Heart right ventricle (tissue), 16 donors: ENCODE data around the gene SLC39A11. TPM values are rescaled to one million over a fixed set of nuclear protein-coding genes. Genes with fewer than 3 reads are reported as not detected.

Source experiments
- ATAC-seq, 8 donors: fragments of 200-7000 bp; cut with Tn5 transposase; one replicate each; pipeline ENCODE4 v1.9.1; 2020; ENCODE audit warnings: mild to moderate bottlenecking in 8 of 8, moderate library complexity in 8 of 8, moderate number of reproducible peaks in 1 of 8
- DNase-seq, 2 donors: peaks; one replicate each; pipeline ENCODE4 v3.0.0-alpha.2; 2020
- H3K27ac ChIP-seq, 10 donors: fragments of 200-600 bp; sonication (generic) in 2 of 10; one replicate each; pipeline versions ENCODE4 v1.5.0 to v1.8.0; 2020 to 2022; ENCODE audit warnings: mild to moderate bottlenecking in 3 of 10
- H3K27me3 ChIP-seq, 7 donors: fragments of 200-600 bp; one replicate each; pipeline ENCODE4 v1.8.0; 2021 to 2022; ENCODE audit warnings: mild to moderate bottlenecking in 2 of 7
- H3K36me3 ChIP-seq, 9 donors: fragments of 200-600 bp; sonication (generic) in 1 of 9; one replicate each; pipeline versions ENCODE4 v1.5.0 to v1.8.0; 2020 to 2022; ENCODE audit warnings: mild to moderate bottlenecking in 2 of 9
- H3K4me1 ChIP-seq, 9 donors: fragments of 200-600 bp; sonication (generic) in 1 of 9; one replicate each; pipeline versions ENCODE4 v1.5.0 to v1.8.0; 2020 to 2022; ENCODE audit warnings: mild to moderate bottlenecking in 4 of 9
- H3K4me3 ChIP-seq, 10 donors: fragments of 200-600 bp; sonication (generic) in 2 of 10; one replicate each; pipeline versions ENCODE4 v1.5.0 to v1.8.0; 2020 to 2022; ENCODE audit warnings: mild to moderate bottlenecking in 7 of 10, moderate library complexity in 2 of 10
- H3K9me3 ChIP-seq, 11 donors: fragments of 200-600 bp in 10 of 11; sonication (generic) in 2 of 11; one replicate each; pipeline versions ENCODE4 v1.5.0 to v1.8.0; 2013 to 2022; ENCODE audit warnings: mild to moderate bottlenecking in 2 of 11, control low read depth in 1 of 11, moderate library complexity in 1 of 11
- CTCF ChIP-seq, 9 donors: fragments of 200-600 bp; sonication (generic) in 2 of 9; IDR thresholded peaks; one replicate each; pipeline versions ENCODE4 v1.5.0 to v1.8.0; 2021 to 2022; ENCODE audit warnings: antibody characterized with exemption in 9 of 9, mild to moderate bottlenecking in 5 of 9, moderate library complexity in 1 of 9
- WGBS, 2 donors: extraction: QIAGEN DNeasy Blood & Tissue Kit; methylation state at CpG; one replicate each; pipeline ENCODE4 v1.1.7; 2013; ENCODE audit warnings: inconsistent platforms in 1 of 2; 5-methylcytosine and 5-hydroxymethylcytosine counted together
- intact Hi-C, 10 donors: fragments of 100-400 bp; cut with DNase I; formaldehyde crosslinking; loops; one replicate each; pipeline versions ENCODE4 v1.11.1 to v1.14.2; 2022
- polyA plus RNA-seq, 2 donors: library from polyadenylated mRNA; stranded (reverse); fragments of 200-250 nt; gene quantifications; one replicate each; pipeline ENCODE4 v1.2.3, GENCODE V29; 2013
- total RNA-seq, 10 donors: library from RNA; stranded (reverse); fragmentation: NEBNext Ultra II Directional in 3 of 10; extraction: Animal tissue kit (Norgen Biotek cat#: 25700) in 3 of 10; gene quantifications; one replicate each; pipeline versions ENCODE4 v1.2.1 to v1.2.4, GENCODE V29; 2021 to 2023
- donor health status: Arrhythmogenic right ventricular cardiomyopathy.
- donor health status: ischemic (EF 13 %, LVEDD 7.1; RV severe dilation, severe dysfunction).
- donor health status: healthy with polysubstance abuse.
- donor health status: DM: no; HTN: yes; CAD: no.
- donor health status: DM: no; HTN: no; CAD: no.
- donor health status: ischemic (EF 25% LVEDD 6.9; RV normal size, moderate dysfunction).
- donor health status: ischemic (EF 25% LVEDD 5.7; RV mildly dilated, moderate dysfunction).
- donor health status: healthy.
- donor health status: DM: yes; HTN: yes; CAD: no.
- donor health status: Ischemic cardiomyopathy.
- donor health status: ischemic (EF 35%, LVEDD 5.7; RV mildly dilated, moderate dysfunction).
- donor health status: nonischemic (EF 11% LVEDD 7.7; RV severe dilation, severe dysfunction).
- donor health status: DM: yes; HTN: yes; CAD: no.
- donor health status: PGD.
- donor health status: ischemic (EF 29% LVEDD 5.4; RV normal size, mild dysfunction).
- donor health status: nonischemic (EF 23%, LVEDD 6.1; RV moderate dilation, normal function).

The SLC39A11 gene
- total and polyA plus RNA-seq, 12 donors, result 2.4 to 11.3 (median 6.4) TPM

- WGBS, 2 donors, result 93 to 95% methylated on average over 4 of the region's 4 CpGs
- no peak overlapping the region for H3K4me3 ChIP-seq
- intact Hi-C loops, result no loop called here
- TF ChIP-seq CTCF (IDR thresholded peaks at IDR 0.05), result no peak
- ATAC-seq (no peak), DNase-seq (no peak)
- H3K36me3 ChIP-seq, result no peaks in the 10 kb centered on the region
- H3K4me1 ChIP-seq, result peaks cover 7 to 28% (median 23%) of the 10 kb centered on the region in 9 donors
- H3K9me3 ChIP-seq, result peaks cover 0 to 7% (median 0%) of the 10 kb centered on the region in 11 donors
- no peaks in the 10 kb centered on the region for H3K27me3 ChIP-seq
- H3K27ac ChIP-seq, result no peak overlapping the region
These were observed 117.8 kb downstream of the SLC39A11 start for GRCh38 chr17:72974605-72975232.

GRCh38 chr17:72972263-72972951 is 120.1 kb downstream of the SLC39A11 start:
- H3K36me3 ChIP-seq, result no peaks in the 10 kb centered on the region
- 89% methylated on average over 9 of the region's 9 CpGs for WGBS, 2 donors
- peaks cover 0 to 7% (median 0%) of the 10 kb centered on the region in 11 donors for H3K9me3 ChIP-seq
- no peak overlapping the region for H3K27ac ChIP-seq
- TF ChIP-seq CTCF (IDR thresholded peaks at IDR 0.05), result no peak
- DNase-seq, result no peak
- peaks cover 4 to 25% (median 11%) of the 10 kb centered on the region in 9 donors for H3K4me1 ChIP-seq
- intact Hi-C loops, result no loop called here
- H3K27me3 ChIP-seq, result no peaks in the 10 kb centered on the region
- H3K4me3 ChIP-seq, result no peak overlapping the region
- ATAC-seq, result no peak

- intact Hi-C loops, result no loop called here
- WGBS, 2 donors, result 82% methylated on average over 11 of the region's 11 CpGs
These were observed 121.1 kb downstream of the SLC39A11 start for GRCh38 chr17:72971226-72971880.

More at GRCh38 chr17:72971226-72971880, 121.1 kb downstream of the SLC39A11 start:
- no peaks in the 10 kb centered on the region for H3K27me3 ChIP-seq
- no peak overlapping the region for H3K4me3 ChIP-seq
- H3K9me3 ChIP-seq, result peaks cover 0 to 7% (median 0%) of the 10 kb centered on the region in 11 donors
- no peak for TF ChIP-seq CTCF (IDR thresholded peaks at IDR 0.05)
- DNase-seq, result no peak
- no peaks in the 10 kb centered on the region for H3K36me3 ChIP-seq
- H3K4me1 ChIP-seq, result peaks cover 0 to 15% (median under 1%) of the 10 kb centered on the region in 9 donors
- no peak overlapping the region for H3K27ac ChIP-seq
- ATAC-seq, result no peak
